ENCODE measurements around the gene INPP5E.

- TF ChIP-seq, protein P1, sequence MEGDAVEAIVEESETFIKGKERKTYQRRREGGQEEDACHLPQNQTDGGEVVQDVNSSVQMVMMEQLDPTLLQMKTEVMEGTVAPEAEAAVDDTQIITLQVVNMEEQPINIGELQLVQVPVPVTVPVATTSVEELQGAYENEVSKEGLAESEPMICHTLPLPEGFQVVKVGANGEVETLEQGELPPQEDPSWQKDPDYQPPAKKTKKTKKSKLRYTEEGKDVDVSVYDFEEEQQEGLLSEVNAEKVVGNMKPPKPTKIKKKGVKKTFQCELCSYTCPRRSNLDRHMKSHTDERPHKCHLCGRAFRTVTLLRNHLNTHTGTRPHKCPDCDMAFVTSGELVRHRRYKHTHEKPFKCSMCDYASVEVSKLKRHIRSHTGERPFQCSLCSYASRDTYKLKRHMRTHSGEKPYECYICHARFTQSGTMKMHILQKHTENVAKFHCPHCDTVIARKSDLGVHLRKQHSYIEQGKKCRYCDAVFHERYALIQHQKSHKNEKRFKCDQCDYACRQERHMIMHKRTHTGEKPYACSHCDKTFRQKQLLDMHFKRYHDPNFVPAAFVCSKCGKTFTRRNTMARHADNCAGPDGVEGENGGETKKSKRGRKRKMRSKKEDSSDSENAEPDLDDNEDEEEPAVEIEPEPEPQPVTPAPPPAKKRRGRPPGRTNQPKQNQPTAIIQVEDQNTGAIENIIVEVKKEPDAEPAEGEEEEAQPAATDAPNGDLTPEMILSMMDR (IDR thresholded peaks at IDR 0.05 in 8 of 11, conservative IDR thresholded peaks at IDR 0.05 in 3 of 11), result no peak
- TF ChIP-seq POLR2A (IDR thresholded peaks at IDR 0.05), result no peak
Observed at GRCh38 chr9:136486823-136487620, 47.4 kb upstream of the INPP5E start.
